IMR-90 (cell line): ENCODE results near the gene CNOT3. TPM values are rescaled to one million over a fixed set of nuclear protein-coding genes. Genes with fewer than 3 reads are reported as not detected.

Experiments used
- ATAC-seq: fragments of 200-7000 bp; cut with Tn5 transposase; 2 replicates; pipeline ENCODE4 v1.9.1; 2020; ENCODE audit warnings: low read depth, mild to moderate bottlenecking, moderate library complexity
- BruUV-seq: library from RNA; stranded (reverse); fragments of 400-500 nt; replicated peaks from 2 replicates; lab custom pipeline; 2021; lab: Mats Ljungman, UMichigan
- CTCF ChIA-PET: fragments of 300-600 bp; formaldehyde crosslinking; extraction: SDS; loops from one replicate; lab custom pipeline; 2021; ENCODE audit warnings: antibody characterized with exemption; lab: Yijun Ruan, JAX
- POLR2A ChIA-PET: fragments of 300-600 bp; sonication (Branson Sonifier 250); formaldehyde crosslinking; loops from one replicate; lab custom pipeline; 2022; ENCODE audit warnings: antibody characterized with exemption; ENCODE audit not compliant: unreplicated experiment; lab: Charles Lee
- DNase-seq: peaks from one replicate; pipeline ENCODE4 v3.0.0; 2013
- H2AFZ ChIP-seq: replicated peaks from 2 replicates; pipeline ENCODE3; 2013; ENCODE audit warnings: low read length, mild to moderate bottlenecking; ENCODE audit not compliant: poor library complexity
- H2AK5ac ChIP-seq: 2 replicates; pipeline ENCODE4 v1.6.1; 2013; ENCODE audit warnings: low read depth, low read length, inconsistent platforms
- H2AK9ac ChIP-seq: replicated peaks from 2 replicates; pipeline ENCODE3; 2013; ENCODE audit warnings: mild to moderate bottlenecking, low read depth, low read length, moderate library complexity; ENCODE audit not compliant: poor library complexity
- H2BK120ac ChIP-seq: 2 replicates; pipeline ENCODE4 v1.6.1; 2013; ENCODE audit warnings: low read depth, low read length, inconsistent platforms
- H2BK15ac ChIP-seq: 3 replicates; pipeline ENCODE4 v1.6.1; 2013; ENCODE audit warnings: low read depth, low read length, inconsistent platforms
- H2BK20ac ChIP-seq: 2 replicates; pipeline ENCODE4 v1.6.1; 2013; ENCODE audit warnings: low read depth, mild to moderate bottlenecking, inconsistent platforms, low read length, moderate library complexity
- H2BK5ac ChIP-seq: 2 replicates; pipeline ENCODE4 v1.6.1; 2013; ENCODE audit warnings: mild to moderate bottlenecking, low read depth, low read length, inconsistent platforms; ENCODE audit not compliant: poor library complexity, severe bottlenecking
- H3K14ac ChIP-seq: replicated peaks from 2 replicates; pipeline ENCODE4 v1.6.1; 2013; ENCODE audit warnings: low read depth, low read length, inconsistent platforms
- H3K18ac ChIP-seq: 2 replicates; pipeline ENCODE4 v1.6.1; 2013; ENCODE audit warnings: low read depth, low read length, control low read depth
- H3K23ac ChIP-seq: 2 replicates; pipeline ENCODE4 v1.6.1; 2013; ENCODE audit warnings: low read depth, low read length, inconsistent platforms
- H3K27ac ChIP-seq: 2 replicates; pipeline ENCODE4 v1.5.1; 2013; ENCODE audit warnings: mild to moderate bottlenecking, control low read depth, low read length; ENCODE audit not compliant: insufficient read depth
- H3K27me3 ChIP-seq: 2 replicates; pipeline ENCODE4 v1.6.1; 2013; ENCODE audit warnings: low read length; ENCODE audit not compliant: control insufficient read depth, insufficient read depth
- H3K36me3 ChIP-seq: 2 replicates; pipeline ENCODE4 v1.6.1; 2013; ENCODE audit warnings: low read length, mixed read lengths; ENCODE audit not compliant: control insufficient read depth, insufficient read depth
- H3K4ac ChIP-seq: 2 replicates; pipeline ENCODE4 v1.6.1; 2013; ENCODE audit warnings: low read depth, low read length, inconsistent platforms
- H3K4me1 ChIP-seq: 2 replicates; pipeline ENCODE4 v1.6.1; 2013; ENCODE audit warnings: low read length, mixed read lengths; ENCODE audit not compliant: control insufficient read depth, insufficient read depth
- H3K4me2 ChIP-seq: 2 replicates; pipeline ENCODE4 v1.6.1; 2013; ENCODE audit warnings: low read depth, mild to moderate bottlenecking, control low read depth, low read length, moderate library complexity
- H3K4me3 ChIP-seq: 2 replicates; pipeline ENCODE4 v1.5.1; 2013; ENCODE audit warnings: low read depth, mild to moderate bottlenecking, control low read depth, low read length, moderate library complexity; ENCODE audit not compliant: insufficient read depth
- H3K56ac ChIP-seq: 2 replicates; pipeline ENCODE4 v1.6.1; 2013; ENCODE audit warnings: low read length, inconsistent platforms; ENCODE audit not compliant: insufficient read depth; ENCODE audit errors: extremely low read depth
- H3K79me1 ChIP-seq, 2 experiments: 2 replicates each; pipeline ENCODE4 v1.6.1; 2013; ENCODE audit warnings: low read length in 2 of 2, inconsistent platforms in 1 of 2, low read depth in 1 of 2
- H3K9ac ChIP-seq: 2 replicates; pipeline ENCODE4 v1.6.1; 2013; ENCODE audit warnings: low read depth, low read length, control low read depth
- H3K9me1 ChIP-seq: 2 replicates; pipeline ENCODE4 v1.6.1; 2013; ENCODE audit warnings: low read length, inconsistent platforms; ENCODE audit not compliant: insufficient read depth
- H3K9me3 ChIP-seq: 2 replicates; pipeline ENCODE4 v1.6.1; 2013; ENCODE audit warnings: low read length; ENCODE audit not compliant: control insufficient read depth, insufficient read depth
- H4K20me1 ChIP-seq: 2 replicates; pipeline ENCODE4 v1.6.1; 2013; ENCODE audit warnings: low read length, inconsistent platforms; ENCODE audit not compliant: insufficient read depth
- H4K5ac ChIP-seq: 2 replicates; pipeline ENCODE4 v1.6.1; 2013; ENCODE audit warnings: mild to moderate bottlenecking, low read depth, low read length, control low read depth
- H4K8ac ChIP-seq, 2 experiments: 2 replicates each; pipeline ENCODE4 v1.6.1; 2013; ENCODE audit warnings: low read depth in 2 of 2, low read length in 2 of 2, control low read depth in 1 of 2, inconsistent platforms in 1 of 2
- H4K91ac ChIP-seq: 2 replicates; pipeline ENCODE4 v1.6.1; 2013; ENCODE audit warnings: low read depth, low read length, inconsistent platforms; ENCODE audit not compliant: insufficient read depth
- BHLHE40 ChIP-seq: fragments of 150-350 bp; IDR thresholded peaks from 2 replicates; pipeline ENCODE4 v1.6.1; 2016; ENCODE audit warnings: mild to moderate bottlenecking, low read depth, low read length
- CEBPB ChIP-seq: IDR thresholded peaks from 2 replicates; pipeline ENCODE4 v1.6.1; 2012; ENCODE audit warnings: low read depth, low read length, improper control_type of control experiment
- CHD1 ChIP-seq: IDR thresholded peaks from 2 replicates; pipeline ENCODE4 v1.6.1; 2012; ENCODE audit warnings: low read depth, low read length, improper control_type of control experiment
- FOS ChIP-seq: fragments of 150-350 bp; IDR thresholded peaks from 2 replicates; pipeline ENCODE4 v1.6.1; 2016; ENCODE audit warnings: low read depth, low read length
- MAFK ChIP-seq: IDR thresholded peaks from 2 replicates; pipeline ENCODE4 v1.6.1; 2012; ENCODE audit warnings: low read depth, low read length, improper control_type of control experiment
- MXI1 ChIP-seq: IDR thresholded peaks from 2 replicates; pipeline ENCODE4 v1.6.1; 2012; ENCODE audit warnings: low read depth, mild to moderate bottlenecking, low read length, moderate library complexity, borderline replicate concordance
- NFE2L2 ChIP-seq: fragments of 150-350 bp; IDR thresholded peaks from 2 replicates; pipeline ENCODE4 v1.6.1; 2016; ENCODE audit warnings: low read depth, mild to moderate bottlenecking, low read length
- POLR2A ChIP-seq: IDR thresholded peaks from 2 replicates; pipeline ENCODE4 v1.6.1; 2012; ENCODE audit warnings: mild to moderate bottlenecking, low read depth, low read length
- RCOR1 ChIP-seq: IDR thresholded peaks from 2 replicates; pipeline ENCODE4 v1.6.1; 2012; ENCODE audit warnings: mild to moderate bottlenecking, low read length, improper control_type of control experiment; ENCODE audit not compliant: insufficient replicate concordance
- RFX5 ChIP-seq: IDR thresholded peaks from 2 replicates; pipeline ENCODE4 v1.8.0; 2012; ENCODE audit warnings: low read depth, mild to moderate bottlenecking, low read length, moderate library complexity
- SMC3 ChIP-seq: fragments of 150-350 bp; IDR thresholded peaks from 2 replicates; pipeline ENCODE4 v1.6.1; 2016; ENCODE audit warnings: low read depth, mild to moderate bottlenecking, antibody characterized with exemption, low read length, moderate library complexity
- WGBS, 2 experiments: methylation state at CpG; one replicate each; pipeline versions ENCODE4 v1.1.5 to v1.1.7; 2013; ENCODE audit warnings: missing lambda C conversion rate in 2 of 2; ENCODE audit not compliant: insufficient read length in 1 of 2; ENCODE audit errors: extremely low coverage in 2 of 2; 5-methylcytosine and 5-hydroxymethylcytosine counted together
- dilution Hi-C: fragments of 300-500 bp; cut with HindIII; formaldehyde crosslinking; loops from one replicate; pipeline ENCODE4 v1.14.3; 2018; ENCODE audit warnings: low sequenced_read_pairs; ENCODE audit not compliant: unreplicated experiment
- in situ Hi-C: fragments of 300-500 bp; cut with MboI; formaldehyde crosslinking; loops from 3 replicates; pipeline ENCODE4 v1.14.3; 2019; ENCODE audit warnings: low sequenced_read_pairs, inconsistent platforms, mixed read lengths
- intact Hi-C: fragments of 100-400 bp; cut with micrococcal nuclease; formaldehyde crosslinking; loops from 2 replicates; pipeline ENCODE4 v1.10.0; 2022
- polyA plus RNA-seq, 3 experiments: library from polyadenylated mRNA; depleted of rRNA; stranded (reverse); fragments of >200 nt; gene quantifications; 2 replicates each; pipeline ENCODE4 v1.2.3, GENCODE V29; 2012; ENCODE audit warnings: low replicate concordance in 1 of 3
- total RNA-seq: library from RNA; depleted of rRNA; stranded (reverse); fragments of >200 nt; gene quantifications from 2 replicates; pipeline ENCODE4 v1.2.3, GENCODE V29; 2012
- TF ChIP-seq, protein P1 (sequence below): fragments of 150-350 bp; IDR thresholded peaks from 2 replicates; pipeline ENCODE4 v1.6.1; 2016; ENCODE audit warnings: low read depth, mild to moderate bottlenecking, low read length, moderate library complexity, borderline replicate concordance
- TF ChIP-seq, protein P2 (sequence below): fragments of 150-350 bp; IDR thresholded peaks from 2 replicates; pipeline ENCODE4 v1.6.1; 2017; ENCODE audit warnings: mild to moderate bottlenecking, antibody characterized with exemption, low read length, low read depth
- TF ChIP-seq, protein P3 (sequence below): conservative IDR thresholded peaks from 2 replicates; pipeline ENCODE4 v1.5.1; 2012; ENCODE audit warnings: mild to moderate bottlenecking, low read depth, low read length, improper control_type of control experiment

Gene CNOT3
- total and polyA plus RNA-seq, 2 of the 4 experiments (the other 2 are of a cell fraction): 5.4 to 26.7 TPM

GRCh38 chr19:54188215-54188871 lies 50.8 kb downstream of the CNOT3 start:
- peak overlapping the region; percentile 92; the same call in 1 of the 2 replicates for H3K23ac ChIP-seq
- H2AK5ac ChIP-seq: peak overlapping the region; percentile 91
- no peaks in the 10 kb centered on the region for H3K27me3 ChIP-seq
- ATAC-seq (no peak), DNase-seq (peak; percentile 61)
- peak overlapping the region; percentile 82 for H3K4ac ChIP-seq
- H3K79me1 ChIP-seq: peaks cover 21 to 57% of the 10 kb centered on the region in 2 experiments
- H2BK120ac ChIP-seq: peak overlapping the region; percentile 45; the same call in 1 of the 2 replicates
- H2BK20ac ChIP-seq: no peak overlapping the region
- H3K4me1 ChIP-seq: peaks cover 5% of the 10 kb centered on the region
- peak overlapping the region; percentile 15; the same call in 1 of the 2 replicates for H3K18ac ChIP-seq
- H3K4me3 ChIP-seq: peak overlapping the region; percentile 68
- BruUV-seq: no TSS peak
- ChIA-PET CTCF (interaction anchor here (1.1 kb wide), 1 partner anchor 202 kb away, joined by 3 read pairs; no protein-coding TSS in a partner anchor), POLR2A (no interaction called here)
- no peaks in the 10 kb centered on the region for H3K9me3 ChIP-seq
- dilution Hi-C loops (no loop called here), intact Hi-C loops (loop anchor here (2.0 kb wide), 1 partner anchor 20 kb away; no protein-coding TSS in a partner anchor), in situ Hi-C loops (no loop called here)
- H3K14ac ChIP-seq: peak overlapping the region; percentile 94
- no peak overlapping the region; the same call in 2 of the 3 replicates for H2BK15ac ChIP-seq
- peak overlapping the region; percentile 74 for H2AFZ ChIP-seq
- WGBS, 2 experiments: no CpG with 5 or more reads among the region's 12 CpGs
- peak overlapping the region; percentile 99 for H2AK9ac ChIP-seq
- H3K27ac ChIP-seq: peak overlapping the region; percentile 88
- H3K9me1 ChIP-seq: peaks cover 3% of the 10 kb centered on the region; the same call in 1 of the 2 replicates
- H3K4me2 ChIP-seq: peak overlapping the region; percentile 89
- peak overlapping the region in 1 of 2 experiments; percentile 41; a peak in 1 of 4 replicates for H4K8ac ChIP-seq
- peak overlapping the region; percentile 65 for H3K56ac ChIP-seq
- peak overlapping the region; percentile 19; the same call in 1 of the 2 replicates for H4K5ac ChIP-seq
- peaks cover 16% of the 10 kb centered on the region for H4K20me1 ChIP-seq
- H4K91ac ChIP-seq: peak overlapping the region; percentile 35; the same call in 1 of the 2 replicates
- peaks cover 23% of the 10 kb centered on the region for H3K36me3 ChIP-seq
- peak overlapping the region; percentile 88 for H2BK5ac ChIP-seq
- peak overlapping the region; percentile 71 for H3K9ac ChIP-seq
- TF ChIP-seq, protein P1, sequence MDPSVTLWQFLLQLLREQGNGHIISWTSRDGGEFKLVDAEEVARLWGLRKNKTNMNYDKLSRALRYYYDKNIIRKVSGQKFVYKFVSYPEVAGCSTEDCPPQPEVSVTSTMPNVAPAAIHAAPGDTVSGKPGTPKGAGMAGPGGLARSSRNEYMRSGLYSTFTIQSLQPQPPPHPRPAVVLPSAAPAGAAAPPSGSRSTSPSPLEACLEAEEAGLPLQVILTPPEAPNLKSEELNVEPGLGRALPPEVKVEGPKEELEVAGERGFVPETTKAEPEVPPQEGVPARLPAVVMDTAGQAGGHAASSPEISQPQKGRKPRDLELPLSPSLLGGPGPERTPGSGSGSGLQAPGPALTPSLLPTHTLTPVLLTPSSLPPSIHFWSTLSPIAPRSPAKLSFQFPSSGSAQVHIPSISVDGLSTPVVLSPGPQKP: no peak
- TF ChIP-seq, protein P2, sequence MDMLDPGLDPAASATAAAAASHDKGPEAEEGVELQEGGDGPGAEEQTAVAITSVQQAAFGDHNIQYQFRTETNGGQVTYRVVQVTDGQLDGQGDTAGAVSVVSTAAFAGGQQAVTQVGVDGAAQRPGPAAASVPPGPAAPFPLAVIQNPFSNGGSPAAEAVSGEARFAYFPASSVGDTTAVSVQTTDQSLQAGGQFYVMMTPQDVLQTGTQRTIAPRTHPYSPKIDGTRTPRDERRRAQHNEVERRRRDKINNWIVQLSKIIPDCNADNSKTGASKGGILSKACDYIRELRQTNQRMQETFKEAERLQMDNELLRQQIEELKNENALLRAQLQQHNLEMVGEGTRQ: no peak
- TF ChIP-seq SMC3: no peak
- TF ChIP-seq, protein P3, sequence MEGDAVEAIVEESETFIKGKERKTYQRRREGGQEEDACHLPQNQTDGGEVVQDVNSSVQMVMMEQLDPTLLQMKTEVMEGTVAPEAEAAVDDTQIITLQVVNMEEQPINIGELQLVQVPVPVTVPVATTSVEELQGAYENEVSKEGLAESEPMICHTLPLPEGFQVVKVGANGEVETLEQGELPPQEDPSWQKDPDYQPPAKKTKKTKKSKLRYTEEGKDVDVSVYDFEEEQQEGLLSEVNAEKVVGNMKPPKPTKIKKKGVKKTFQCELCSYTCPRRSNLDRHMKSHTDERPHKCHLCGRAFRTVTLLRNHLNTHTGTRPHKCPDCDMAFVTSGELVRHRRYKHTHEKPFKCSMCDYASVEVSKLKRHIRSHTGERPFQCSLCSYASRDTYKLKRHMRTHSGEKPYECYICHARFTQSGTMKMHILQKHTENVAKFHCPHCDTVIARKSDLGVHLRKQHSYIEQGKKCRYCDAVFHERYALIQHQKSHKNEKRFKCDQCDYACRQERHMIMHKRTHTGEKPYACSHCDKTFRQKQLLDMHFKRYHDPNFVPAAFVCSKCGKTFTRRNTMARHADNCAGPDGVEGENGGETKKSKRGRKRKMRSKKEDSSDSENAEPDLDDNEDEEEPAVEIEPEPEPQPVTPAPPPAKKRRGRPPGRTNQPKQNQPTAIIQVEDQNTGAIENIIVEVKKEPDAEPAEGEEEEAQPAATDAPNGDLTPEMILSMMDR: no peak
- no peak for TF ChIP-seq POLR2A
- TF ChIP-seq CEBPB: no peak
- TF ChIP-seq MAFK: no peak
- no peak for TF ChIP-seq RFX5
- no peak for TF ChIP-seq BHLHE40
- TF ChIP-seq CHD1: no peak
- TF ChIP-seq FOS: no peak
- no peak for TF ChIP-seq RCOR1
- no peak for TF ChIP-seq NFE2L2
- no peak for TF ChIP-seq MXI1
